HAP-1 (cell line): ENCODE measurements around the gene C2orf49.

Experiments used
- DNase-seq, 2 experiments: peaks; one replicate each; pipeline ENCODE4 v3.0.0-alpha.2; 2016 to 2020; ENCODE audit warnings: low spot score in 2 of 2
- H3K27me3 ChIP-seq: fragments of 250-450 bp; sonication (Bioruptor Pico); 2 replicates; pipeline ENCODE4 v1.5.1; 2020; ENCODE audit warnings: low read depth, mild to moderate bottlenecking, moderate library complexity
- H3K36me3 ChIP-seq: fragments of 250-450 bp; sonication (Bioruptor Pico); replicated peaks from 2 replicates; pipeline ENCODE4 v1.5.1; 2020; ENCODE audit warnings: mild to moderate bottlenecking
- H3K4me1 ChIP-seq: fragments of 250-450 bp; sonication (Bioruptor Pico); 2 replicates; pipeline ENCODE4 v1.5.1; 2020; ENCODE audit warnings: mild to moderate bottlenecking
- H3K4me3 ChIP-seq: fragments of 250-450 bp; sonication (Bioruptor Pico); 2 replicates; pipeline ENCODE4 v1.5.1; 2020; ENCODE audit warnings: mild to moderate bottlenecking, moderate library complexity
- H3K9me3 ChIP-seq: fragments of 250-450 bp; sonication (Bioruptor Pico); 2 replicates; pipeline ENCODE4 v1.5.1; 2020; ENCODE audit warnings: mild to moderate bottlenecking, moderate library complexity
- in situ Hi-C: fragments of 300-500 bp; cut with MboI; formaldehyde crosslinking; loops from 3 replicates; pipeline ENCODE4 v1.14.3; 2020; ENCODE audit warnings: low sequenced_read_pairs, inconsistent platforms, mixed read lengths

C2orf49 gene

GRCh38 chr2:105307550-105307949 is 29.8 kb upstream of the C2orf49 start:
- in situ Hi-C loops = no loop called here
- H3K4me1 ChIP-seq = no peaks in the 10 kb centered on the region
- no peaks in the 10 kb centered on the region for H3K27me3 ChIP-seq
- no peaks in the 10 kb centered on the region for H3K9me3 ChIP-seq
- H3K4me3 ChIP-seq = no peak overlapping the region
- peaks cover 12% of the 10 kb centered on the region for H3K36me3 ChIP-seq
- DNase-seq = no peak

- H3K4me1 ChIP-seq = no peaks in the 10 kb centered on the region
- no peak for DNase-seq
- no peaks in the 10 kb centered on the region for H3K9me3 ChIP-seq
- H3K27me3 ChIP-seq = no peaks in the 10 kb centered on the region
- in situ Hi-C loops = no loop called here
- H3K36me3 ChIP-seq = peaks cover 12% of the 10 kb centered on the region
- no peak overlapping the region for H3K4me3 ChIP-seq
Measured at GRCh38 chr2:105307962-105308361, 29.4 kb upstream of the C2orf49 start.

- in situ Hi-C loops = no loop called here
- H3K4me3 ChIP-seq = no peak overlapping the region
- no peaks in the 10 kb centered on the region for H3K27me3 ChIP-seq
- no peak for DNase-seq
- H3K4me1 ChIP-seq = no peaks in the 10 kb centered on the region
- no peaks in the 10 kb centered on the region for H3K9me3 ChIP-seq
- H3K36me3 ChIP-seq = peaks cover 12% of the 10 kb centered on the region
Measured at GRCh38 chr2:105308382-105309146, 28.8 kb upstream of the C2orf49 start.

- Histone ChIP-seq H3K4me3 (no peak overlapping the region), H3K36me3 (peaks cover 12% of the 10 kb centered on the region), H3K27me3 (no peaks in the 10 kb centered on the region), H3K4me1 (no peaks in the 10 kb centered on the region), H3K9me3 (no peaks in the 10 kb centered on the region)
- DNase-seq = no peak
- in situ Hi-C loops = no loop called here
Measured at GRCh38 chr2:105309147-105309545, 28.2 kb upstream of the C2orf49 start.

- H3K27me3 ChIP-seq = no peaks in the 10 kb centered on the region
- no peaks in the 10 kb centered on the region for H3K9me3 ChIP-seq
- no peaks in the 10 kb centered on the region for H3K4me1 ChIP-seq
- in situ Hi-C loops = no loop called here
- no peak overlapping the region for H3K4me3 ChIP-seq
- no peaks in the 10 kb centered on the region for H3K36me3 ChIP-seq
- DNase-seq = no peak
Measured at GRCh38 chr2:105313877-105314276, 23.5 kb upstream of the C2orf49 start.

GRCh38 chr2:105315314-105315713 is 22.0 kb upstream of the C2orf49 start:
- DNase-seq = no peak
- in situ Hi-C loops = no loop called here
- no peaks in the 10 kb centered on the region; the same call in 1 of the 2 replicates for H3K36me3 ChIP-seq
- no peak overlapping the region for H3K4me3 ChIP-seq
- no peaks in the 10 kb centered on the region for H3K27me3 ChIP-seq
- peaks cover 6% of the 10 kb centered on the region for H3K4me1 ChIP-seq
- H3K9me3 ChIP-seq = no peaks in the 10 kb centered on the region

- no peaks in the 10 kb centered on the region; the same call in 1 of the 2 replicates for H3K36me3 ChIP-seq
- H3K9me3 ChIP-seq = no peaks in the 10 kb centered on the region
- in situ Hi-C loops = no loop called here
- no peak overlapping the region for H3K4me3 ChIP-seq
- H3K4me1 ChIP-seq = peaks cover 15% of the 10 kb centered on the region
- no peak for DNase-seq
- H3K27me3 ChIP-seq = no peaks in the 10 kb centered on the region
Measured at GRCh38 chr2:105317937-105318336, 19.4 kb upstream of the C2orf49 start.

GRCh38 chr2:105320651-105321215 is 16.6 kb upstream of the C2orf49 start:
- Histone ChIP-seq H3K9me3 (no peaks in the 10 kb centered on the region), H3K36me3 (no peaks in the 10 kb centered on the region; the same call in 1 of the 2 replicates), H3K27me3 (no peaks in the 10 kb centered on the region), H3K4me3 (no peak overlapping the region), H3K4me1 (peaks cover 15% of the 10 kb centered on the region)
- DNase-seq = peak; percentile 38 to 85
- in situ Hi-C loops = no loop called here

GRCh38 chr2:105321875-105322646 is 15.3 kb upstream of the C2orf49 start:
- H3K36me3 ChIP-seq = peaks cover 3% of the 10 kb centered on the region; the same call in 1 of the 2 replicates
- H3K27me3 ChIP-seq = no peaks in the 10 kb centered on the region
- in situ Hi-C loops = no loop called here
- no peak overlapping the region for H3K4me3 ChIP-seq
- H3K9me3 ChIP-seq = no peaks in the 10 kb centered on the region
- no peak for DNase-seq
- peaks cover 15% of the 10 kb centered on the region for H3K4me1 ChIP-seq

GRCh38 chr2:105323111-105323510 is 14.2 kb upstream of the C2orf49 start:
- Histone ChIP-seq H3K36me3 (peaks cover 3% of the 10 kb centered on the region; the same call in 1 of the 2 replicates), H3K27me3 (no peaks in the 10 kb centered on the region), H3K4me3 (no peak overlapping the region), H3K9me3 (no peaks in the 10 kb centered on the region), H3K4me1 (peaks cover 15% of the 10 kb centered on the region)
- in situ Hi-C loops = no loop called here
- no peak for DNase-seq

- Histone ChIP-seq H3K4me1 (peaks cover 20% of the 10 kb centered on the region), H3K27me3 (no peaks in the 10 kb centered on the region), H3K4me3 (no peak overlapping the region), H3K36me3 (peaks cover 3% of the 10 kb centered on the region; the same call in 1 of the 2 replicates), H3K9me3 (no peaks in the 10 kb centered on the region)
- in situ Hi-C loops = no loop called here
- no peak for DNase-seq
Measured at GRCh38 chr2:105324101-105324500, 13.2 kb upstream of the C2orf49 start.

GRCh38 chr2:105324732-105325131 is 12.6 kb upstream of the C2orf49 start:
- DNase-seq = no peak

GRCh38 chr2:105325389-105325963 is 11.9 kb upstream of the C2orf49 start:
- Histone ChIP-seq H3K36me3 (0 out of 2 replicates have a peak, but pooled peaks cover 3% of the 10 kb centered on the region), H3K27me3 (no peaks in the 10 kb centered on the region), H3K4me3 (no peak overlapping the region), H3K4me1 (peaks cover 19% of the 10 kb centered on the region), H3K9me3 (no peaks in the 10 kb centered on the region)
- in situ Hi-C loops = loop anchor here (25.0 kb wide), 1 partner anchor 463 kb away; the partner anchor contains the start of gene POU3F3
- DNase-seq = no peak

More at GRCh38 chr2:105324732-105325131, 12.6 kb upstream of the C2orf49 start:
- Histone ChIP-seq H3K36me3 (peaks cover 3% of the 10 kb centered on the region; the same call in 1 of the 2 replicates), H3K4me3 (no peak overlapping the region), H3K9me3 (no peaks in the 10 kb centered on the region), H3K4me1 (peaks cover 20% of the 10 kb centered on the region), H3K27me3 (no peaks in the 10 kb centered on the region)
- in situ Hi-C loops = loop anchor here (25.0 kb wide), 1 partner anchor 462 kb away; the partner anchor contains the start of gene POU3F3
